GM19324 (cell line): ENCODE data around the gene CTPS2.

Experiments used
- ATAC-seq: cut with Tn5 transposase; IDR thresholded peaks from one replicate; pipeline ENCODE4 v1.9.1; 2021; ENCODE audit warnings: mild to moderate bottlenecking, moderate library complexity; ENCODE audit not compliant: unreplicated experiment, low FRiP score

Gene CTPS2

GRCh38 chrX:16714504-16714903 lies 2.0 kb upstream of the CTPS2 start:
- no peak for ATAC-seq

- ATAC-seq = peak; percentile 46
These were observed 449 bp downstream of the CTPS2 start for GRCh38 chrX:16711893-16712547.

GRCh38 chrX:16711219-16711811 lies 1.2 kb downstream of the CTPS2 start:
- ATAC-seq = no peak

DNA sequence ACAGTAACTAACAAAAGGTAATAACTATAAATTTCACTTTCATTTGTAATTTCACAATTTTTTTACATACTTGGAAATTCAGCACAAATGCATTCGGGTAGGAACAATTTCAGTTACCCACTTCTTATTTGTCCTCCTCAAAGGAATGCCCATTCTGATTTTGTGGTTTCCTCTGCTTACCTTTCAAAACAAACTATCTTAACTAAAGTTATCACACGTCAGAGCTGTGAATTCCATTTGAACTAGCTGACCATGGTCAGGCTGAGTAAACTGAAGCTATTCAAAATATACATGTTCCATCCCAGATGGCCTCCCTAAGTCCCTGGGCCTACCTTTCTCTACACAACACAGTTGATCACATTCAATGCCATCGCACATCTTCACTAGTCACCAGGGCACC lies 4.5 kb downstream of the CTPS2 start:
- ATAC-seq = no peak

DNA sequence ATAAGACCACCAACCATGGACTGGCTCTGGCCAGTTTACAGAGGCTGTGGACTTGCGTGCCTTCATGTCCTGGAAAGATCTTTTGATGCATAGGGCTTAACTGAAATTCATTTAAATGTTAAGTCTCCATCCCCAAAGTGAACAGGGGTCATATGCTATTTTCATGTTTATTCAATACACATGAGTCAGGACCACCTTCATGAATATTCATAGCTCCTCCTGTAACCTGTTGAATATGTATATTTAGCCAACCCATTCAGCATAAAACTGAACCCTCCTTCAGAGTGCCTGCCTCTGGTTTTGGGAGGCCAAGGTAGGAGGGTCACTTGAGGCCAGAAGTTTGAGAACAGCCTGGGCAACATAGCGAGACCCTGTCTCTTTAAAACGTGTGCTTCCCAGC lies 7.1 kb downstream of the CTPS2 start:
- ATAC-seq = no peak

DNA sequence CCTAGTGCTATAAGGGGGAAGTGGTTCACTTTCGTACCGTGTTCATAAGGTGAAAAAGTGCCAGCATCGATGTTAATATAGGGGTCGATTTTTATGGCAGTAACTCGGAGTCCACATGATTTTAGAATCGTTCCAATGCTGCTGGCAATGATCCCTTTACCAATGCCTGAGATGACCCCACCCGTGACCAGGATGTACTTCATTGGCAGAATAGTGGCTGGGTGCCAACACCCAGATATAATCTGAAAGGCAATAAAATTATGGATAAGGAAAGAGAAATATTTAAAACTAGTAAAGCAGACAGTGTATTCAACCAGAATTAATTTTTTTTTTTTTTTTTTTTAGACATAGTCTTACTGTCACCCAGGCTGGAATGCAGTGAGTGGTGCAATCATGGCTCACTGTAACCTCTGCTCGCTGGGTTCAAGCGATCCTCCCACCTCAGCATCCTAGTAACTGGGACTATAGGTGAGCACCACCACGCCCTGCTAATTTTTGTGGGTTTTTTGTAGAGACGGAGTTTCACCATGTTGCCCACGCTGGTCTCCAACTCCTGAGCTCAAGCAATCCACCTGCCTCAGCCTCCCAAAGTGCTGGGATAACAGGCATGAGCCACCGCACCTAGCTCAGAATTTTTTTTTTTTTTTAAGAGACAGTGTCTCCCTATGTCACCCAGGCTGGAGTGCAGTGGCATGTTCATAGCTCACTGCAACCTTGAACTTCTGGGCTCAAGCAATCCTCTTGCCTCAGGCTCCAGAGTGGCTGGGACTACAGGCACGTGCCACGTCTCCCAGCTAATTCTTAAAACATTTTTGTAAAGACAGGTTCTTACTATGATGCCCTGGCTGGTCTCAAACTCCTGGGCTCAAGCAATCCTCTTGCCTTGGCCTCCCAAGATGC lies 9.5 kb downstream of the CTPS2 start:
- no peak for ATAC-seq

- no peak for ATAC-seq
These were observed 11.7 kb downstream of the CTPS2 start for GRCh38 chrX:16700734-16701133.

DNA sequence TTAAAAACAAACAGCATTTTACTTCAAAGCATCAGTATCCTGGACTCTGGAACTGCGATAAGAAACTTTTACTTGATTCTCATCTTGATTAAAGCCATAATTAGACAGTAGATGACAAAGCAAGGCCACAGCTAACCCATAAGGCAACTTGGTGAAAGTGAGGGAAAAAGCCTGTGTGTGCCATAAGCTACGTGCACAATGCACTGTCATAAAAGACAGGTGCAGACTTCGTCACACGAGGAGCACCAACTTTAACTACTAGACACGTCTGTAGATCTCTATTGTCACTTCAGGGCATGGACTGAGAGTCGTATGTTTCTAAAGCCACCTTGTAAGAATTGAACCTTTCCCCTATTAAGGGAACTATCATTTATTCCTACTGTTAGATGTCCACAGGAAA lies 13.1 kb downstream of the CTPS2 start:
- ATAC-seq = no peak

- no peak for ATAC-seq
These were observed 15.5 kb downstream of the CTPS2 start for GRCh38 chrX:16696956-16697355.

- no peak for ATAC-seq
These were observed 17.3 kb downstream of the CTPS2 start for GRCh38 chrX:16695079-16695676.

DNA sequence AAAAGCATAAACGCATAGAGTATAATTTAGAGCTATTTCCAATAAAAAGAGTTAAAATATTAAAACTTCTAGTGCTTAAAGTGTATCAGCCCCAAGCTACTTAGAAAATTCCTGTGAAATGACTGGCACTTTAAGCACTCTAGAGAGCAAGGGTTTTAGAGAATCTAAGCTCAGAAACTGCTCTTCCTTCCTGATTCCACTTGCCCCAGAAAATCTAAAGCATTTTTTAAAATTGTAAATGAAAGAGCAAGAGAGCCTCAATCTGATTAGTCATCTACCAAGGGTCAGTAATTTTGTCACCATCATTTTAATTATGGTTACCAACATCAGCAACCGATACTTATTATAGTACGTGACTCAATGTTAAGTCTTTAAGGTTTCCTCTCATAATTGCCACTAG lies 25.0 kb downstream of the CTPS2 start:
- no peak for ATAC-seq

- ATAC-seq = no peak
These were observed 29.3 kb downstream of the CTPS2 start for GRCh38 chrX:16683007-16683664.

- ATAC-seq = no peak
These were observed 33.8 kb downstream of the CTPS2 start for GRCh38 chrX:16678689-16679088.

DNA sequence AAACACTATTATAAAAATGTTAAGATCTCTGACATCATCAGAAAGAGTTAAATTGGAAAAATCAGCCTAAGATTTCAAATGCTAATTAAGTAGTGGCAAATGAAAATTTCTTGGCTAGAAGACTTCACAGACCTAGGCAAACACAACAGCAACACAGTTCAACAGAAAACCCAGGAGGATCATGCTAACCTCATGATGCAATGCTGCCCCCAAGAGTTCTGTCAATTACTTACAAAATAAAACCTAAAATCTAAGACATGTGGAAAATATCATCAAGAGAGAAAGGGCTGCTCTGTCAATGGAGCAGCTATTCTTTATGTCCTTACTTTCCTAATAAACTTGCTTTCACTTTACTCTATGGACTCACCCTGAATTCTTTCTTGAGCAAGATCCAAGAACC lies 41.5 kb downstream of the CTPS2 start:
- no peak for ATAC-seq

- ATAC-seq = no peak
These were observed 45.9 kb downstream of the CTPS2 start for GRCh38 chrX:16666541-16666940.

GRCh38 chrX:16665089-16665488 lies 47.4 kb downstream of the CTPS2 start:
- no peak for ATAC-seq

DNA sequence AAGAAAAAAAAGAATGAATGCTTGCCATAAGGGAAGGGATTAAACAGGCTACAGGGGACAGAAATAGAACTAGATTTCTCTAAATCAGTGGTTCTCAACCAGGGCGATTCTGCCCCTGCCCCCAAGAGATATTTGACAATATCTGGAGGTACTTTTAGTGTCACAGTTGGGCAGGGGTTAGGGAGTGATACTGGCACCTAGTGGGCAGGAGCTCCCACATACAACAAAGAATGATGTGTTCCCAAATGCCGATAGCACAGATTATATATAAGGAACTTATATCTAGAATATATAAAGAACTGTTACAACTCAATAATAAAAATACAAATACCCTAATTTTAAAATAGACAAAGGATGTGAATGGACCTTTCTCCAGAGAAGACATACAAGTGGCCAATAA lies 47.8 kb downstream of the CTPS2 start:
- ATAC-seq = no peak

- no peak for ATAC-seq
These were observed 48.4 kb downstream of the CTPS2 start for GRCh38 chrX:16664074-16664473.

DNA sequence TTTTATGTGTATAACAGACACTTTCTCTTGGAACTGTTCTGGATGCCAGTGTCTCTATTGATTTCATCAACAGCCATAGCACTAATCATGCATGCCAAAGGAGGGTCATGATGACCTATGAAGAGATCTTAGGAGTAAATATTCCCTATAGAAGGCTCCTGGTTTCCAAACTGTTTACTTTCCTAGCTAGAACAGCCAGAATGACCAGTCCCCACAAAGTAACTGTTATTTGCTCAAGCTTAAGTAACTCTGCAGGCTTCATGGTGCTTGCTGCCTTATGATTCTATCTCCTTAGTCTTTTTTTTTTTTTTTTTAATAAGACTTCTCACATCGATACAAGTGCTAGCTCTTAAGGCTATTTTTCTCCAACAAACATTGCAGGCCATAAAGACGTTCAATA lies 50.1 kb downstream of the CTPS2 start:
- no peak for ATAC-seq

DNA sequence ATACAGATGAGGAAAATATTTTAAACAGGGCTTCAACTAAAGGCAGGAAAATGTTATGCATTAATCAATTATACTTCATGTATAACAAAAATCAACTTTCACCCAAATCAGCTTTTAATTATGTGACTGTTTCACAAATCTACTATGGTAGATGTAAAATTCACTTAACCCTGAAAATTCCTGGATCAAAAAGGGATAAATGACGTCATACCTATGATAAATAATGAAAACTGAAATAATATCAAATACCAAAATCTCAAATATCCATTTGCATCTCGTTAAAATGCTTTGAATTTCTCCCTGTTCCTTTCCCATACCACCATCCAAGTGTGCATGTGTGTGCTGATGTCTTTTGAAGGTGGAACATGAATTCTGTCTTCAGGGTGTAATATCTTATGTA lies 51.0 kb downstream of the CTPS2 start:
- ATAC-seq = no peak

DNA sequence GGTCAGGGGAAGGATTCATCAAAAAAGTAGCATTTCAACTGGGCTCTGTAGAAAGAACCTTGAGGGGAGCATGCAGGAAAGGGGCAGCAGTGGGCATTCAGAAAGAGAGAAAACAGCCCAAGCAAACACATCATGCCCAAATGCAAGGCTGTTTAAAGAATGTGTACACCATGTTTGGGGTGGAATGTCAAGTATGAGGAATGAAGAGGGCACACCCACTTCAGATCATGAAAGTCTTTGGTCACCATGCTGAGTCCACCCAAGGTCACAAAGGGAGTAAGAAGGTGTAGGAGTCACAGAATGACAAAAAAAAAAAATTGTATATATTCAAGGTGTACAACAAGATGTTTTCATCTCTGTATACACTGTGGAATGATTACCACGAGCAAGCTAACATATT lies 53.1 kb downstream of the CTPS2 start:
- ATAC-seq = no peak
